ENCODE measurements around the gene SLC22A7.
"Not testable (repeated sequence)": the region's sequence is repeated elsewhere in the genome, so short reads cannot be mapped to it uniquely, and the experiment has no call there.

Gene SLC22A7

GRCh38 chr6:43339168-43339567 is 41.1 kb downstream of the SLC22A7 start:
- H2BK120ac ChIP-seq (ENCODE audit: insufficient read depth, low read length, poor library complexity), result no peak overlapping the region
- H3K4me1 ChIP-seq (ENCODE audit: control insufficient read depth in 1 of 2, insufficient read depth in 2 of 2, low read length in 2 of 2), result no peaks in the 10 kb centered on the region
- H4K12ac ChIP-seq (ENCODE audit: low read depth, low read length), result no peak overlapping the region
- H3K79me1 ChIP-seq (ENCODE audit: low read length), result no peaks in the 10 kb centered on the region
- no peak overlapping the region for H4K91ac ChIP-seq (ENCODE audit: low read depth, low read length)
- no CpG with 5 or more reads among the region's 4 CpGs for WGBS (ENCODE audit: extremely low coverage, insufficient coverage, insufficient read length)
- H2BK5ac ChIP-seq (ENCODE audit: low read depth, low read length, poor library complexity), result no peak overlapping the region
- H2BK12ac ChIP-seq (ENCODE audit: low read length), result no peak overlapping the region
- H3K79me2 ChIP-seq (ENCODE audit: control insufficient read depth, insufficient read depth, low read length, poor library complexity), result no peaks in the 10 kb centered on the region
- no peak overlapping the region for H3K4me2 ChIP-seq (ENCODE audit: low read length)
- H3K23ac ChIP-seq (ENCODE audit: low read length), result no peak overlapping the region
- no peak overlapping the region for H2AFZ ChIP-seq (ENCODE audit: insufficient read depth, low read length, poor library complexity)
- H3K27ac ChIP-seq (ENCODE audit: low read depth, low read length), result no peak overlapping the region
- no peak overlapping the region for H3K4ac ChIP-seq (ENCODE audit: low read depth, low read length)
- no peak overlapping the region for H3K18ac ChIP-seq (ENCODE audit: low read length)
- peaks cover 13 to 40% of the 10 kb centered on the region in 2 experiments for H3K36me3 ChIP-seq (ENCODE audit: control insufficient read depth in 1 of 2, insufficient read depth in 2 of 2, low read length in 2 of 2)
- no peak overlapping the region for H3K14ac ChIP-seq (ENCODE audit: low read length)
- H4K8ac ChIP-seq (ENCODE audit: low read depth, low read length), result no peak overlapping the region
- peaks cover 2% of the 10 kb centered on the region for H3K9me3 ChIP-seq (ENCODE audit: insufficient read depth, low read depth, low read length)
- no peak overlapping the region for H2AK5ac ChIP-seq (ENCODE audit: low read length)
- H3K4me3 ChIP-seq (ENCODE audit: low read depth, low read length), result no peak overlapping the region
- no peaks in the 10 kb centered on the region for H3K27me3 ChIP-seq (ENCODE audit: insufficient read depth, low read length)
- H3K9ac ChIP-seq (ENCODE audit: low read length), result peak overlapping the region; percentile 38
- DNase-seq, result no peak

GRCh38 chr6:43346243-43346642 is 48.2 kb downstream of the SLC22A7 start:
- not testable (repeated sequence) for DNase-seq; H4K12ac ChIP-seq (ENCODE audit: low read depth, low read length); H3K9ac ChIP-seq (ENCODE audit: low read length); H2BK120ac ChIP-seq (ENCODE audit: insufficient read depth, low read length, poor library complexity); H3K4ac ChIP-seq (ENCODE audit: low read depth, low read length); H3K14ac ChIP-seq (ENCODE audit: low read length); H3K79me1 ChIP-seq (ENCODE audit: low read length); H3K9me3 ChIP-seq (ENCODE audit: insufficient read depth, low read depth, low read length); H3K4me3 ChIP-seq (ENCODE audit: low read depth, low read length); H4K91ac ChIP-seq (ENCODE audit: low read depth, low read length); H3K27ac ChIP-seq (ENCODE audit: low read depth, low read length); H3K4me1 ChIP-seq (ENCODE audit: control insufficient read depth in 1 of 2, insufficient read depth in 2 of 2, low read length in 2 of 2); H4K8ac ChIP-seq (ENCODE audit: low read depth, low read length); H2AFZ ChIP-seq (ENCODE audit: insufficient read depth, low read length, poor library complexity); H2BK5ac ChIP-seq (ENCODE audit: low read depth, low read length, poor library complexity); H3K4me2 ChIP-seq (ENCODE audit: low read length); H3K27me3 ChIP-seq (ENCODE audit: insufficient read depth, low read length); H2AK5ac ChIP-seq (ENCODE audit: low read length); H2BK12ac ChIP-seq (ENCODE audit: low read length); H3K79me2 ChIP-seq (ENCODE audit: control insufficient read depth, insufficient read depth, low read length, poor library complexity); H3K23ac ChIP-seq (ENCODE audit: low read length); H3K18ac ChIP-seq (ENCODE audit: low read length)
- H3K36me3 ChIP-seq (ENCODE audit: control insufficient read depth in 1 of 2, insufficient read depth in 2 of 2, low read length in 2 of 2), result peaks cover 19 to 23% of the 10 kb centered on the region in 2 experiments
- no CpG with 5 or more reads among the region's 11 CpGs for WGBS (ENCODE audit: extremely low coverage, insufficient coverage, insufficient read length)

- no peak overlapping the region for H2AFZ ChIP-seq (ENCODE audit: insufficient read depth, low read length, poor library complexity)
- no peak overlapping the region for H3K4me3 ChIP-seq (ENCODE audit: low read depth, low read length)
- H3K14ac ChIP-seq (ENCODE audit: low read length), result no peak overlapping the region
- H4K12ac ChIP-seq (ENCODE audit: low read depth, low read length), result no peak overlapping the region
- no peak overlapping the region for H2BK12ac ChIP-seq (ENCODE audit: low read length)
- peaks cover 19% of the 10 kb centered on the region in 2 experiments for H3K36me3 ChIP-seq (ENCODE audit: control insufficient read depth in 1 of 2, insufficient read depth in 2 of 2, low read length in 2 of 2)
- no peak overlapping the region for H3K23ac ChIP-seq (ENCODE audit: low read length)
- H3K79me1 ChIP-seq (ENCODE audit: low read length), result no peaks in the 10 kb centered on the region
- no peaks in the 10 kb centered on the region for H3K79me2 ChIP-seq (ENCODE audit: control insufficient read depth, insufficient read depth, low read length, poor library complexity)
- no peak overlapping the region for H4K91ac ChIP-seq (ENCODE audit: low read depth, low read length)
- no peaks in the 10 kb centered on the region for H3K27me3 ChIP-seq (ENCODE audit: insufficient read depth, low read length)
- H2BK120ac ChIP-seq (ENCODE audit: insufficient read depth, low read length, poor library complexity), result no peak overlapping the region
- H3K4me2 ChIP-seq (ENCODE audit: low read length), result no peak overlapping the region
- no peak for DNase-seq
- H3K18ac ChIP-seq (ENCODE audit: low read length), result no peak overlapping the region
- no peak overlapping the region for H2BK5ac ChIP-seq (ENCODE audit: low read depth, low read length, poor library complexity)
- H3K9ac ChIP-seq (ENCODE audit: low read length), result no peak overlapping the region
- H3K4me1 ChIP-seq (ENCODE audit: control insufficient read depth in 1 of 2, insufficient read depth in 2 of 2, low read length in 2 of 2), result no peaks in the 10 kb centered on the region
- no peaks in the 10 kb centered on the region for H3K9me3 ChIP-seq (ENCODE audit: insufficient read depth, low read depth, low read length)
- no peak overlapping the region for H2AK5ac ChIP-seq (ENCODE audit: low read length)
- no peak overlapping the region for H4K8ac ChIP-seq (ENCODE audit: low read depth, low read length)
- H3K4ac ChIP-seq (ENCODE audit: low read depth, low read length), result no peak overlapping the region
- no peak overlapping the region for H3K27ac ChIP-seq (ENCODE audit: low read depth, low read length)
- WGBS (ENCODE audit: extremely low coverage, insufficient coverage, insufficient read length), result 100% methylated on average over 2 of the region's 3 CpGs
These were observed 49.0 kb downstream of the SLC22A7 start for GRCh38 chr6:43347021-43347420.

GRCh38 chr6:43347444-43347843 is 49.4 kb downstream of the SLC22A7 start:
- no peak overlapping the region for H3K4me2 ChIP-seq (ENCODE audit: low read length)
- H2BK120ac ChIP-seq (ENCODE audit: insufficient read depth, low read length, poor library complexity), result no peak overlapping the region
- peaks cover 15 to 17% of the 10 kb centered on the region in 2 experiments for H3K36me3 ChIP-seq (ENCODE audit: control insufficient read depth in 1 of 2, insufficient read depth in 2 of 2, low read length in 2 of 2)
- H3K4me1 ChIP-seq (ENCODE audit: control insufficient read depth in 1 of 2, insufficient read depth in 2 of 2, low read length in 2 of 2), result no peaks in the 10 kb centered on the region
- no peak overlapping the region for H3K4me3 ChIP-seq (ENCODE audit: low read depth, low read length)
- H2BK5ac ChIP-seq (ENCODE audit: low read depth, low read length, poor library complexity), result no peak overlapping the region
- no peaks in the 10 kb centered on the region for H3K79me1 ChIP-seq (ENCODE audit: low read length)
- no peak overlapping the region for H4K12ac ChIP-seq (ENCODE audit: low read depth, low read length)
- no peaks in the 10 kb centered on the region for H3K9me3 ChIP-seq (ENCODE audit: insufficient read depth, low read depth, low read length)
- no peaks in the 10 kb centered on the region for H3K79me2 ChIP-seq (ENCODE audit: control insufficient read depth, insufficient read depth, low read length, poor library complexity)
- no peak overlapping the region for H3K9ac ChIP-seq (ENCODE audit: low read length)
- H3K27me3 ChIP-seq (ENCODE audit: insufficient read depth, low read length), result no peaks in the 10 kb centered on the region
- no peak overlapping the region for H3K23ac ChIP-seq (ENCODE audit: low read length)
- no peak overlapping the region for H2BK12ac ChIP-seq (ENCODE audit: low read length)
- H3K14ac ChIP-seq (ENCODE audit: low read length), result no peak overlapping the region
- no peak overlapping the region for H4K91ac ChIP-seq (ENCODE audit: low read depth, low read length)
- no peak overlapping the region for H2AK5ac ChIP-seq (ENCODE audit: low read length)
- H2AFZ ChIP-seq (ENCODE audit: insufficient read depth, low read length, poor library complexity), result no peak overlapping the region
- no peak for DNase-seq
- no peak overlapping the region for H3K27ac ChIP-seq (ENCODE audit: low read depth, low read length)
- no CpG with 5 or more reads among the region's 3 CpGs for WGBS (ENCODE audit: extremely low coverage, insufficient coverage, insufficient read length)
- H4K8ac ChIP-seq (ENCODE audit: low read depth, low read length), result no peak overlapping the region
- no peak overlapping the region for H3K18ac ChIP-seq (ENCODE audit: low read length)
- H3K4ac ChIP-seq (ENCODE audit: low read depth, low read length), result no peak overlapping the region

Data from trophoblast cell (in vitro differentiated cells and primary cell).